Neural cell (in vitro differentiated cells): ENCODE results near the gene INSYN2B.

Experiments
- EZH2 ChIP-seq: fragments of 200-600, 300-800 bp; shearing (Covaris generic), sonication (generic); IDR thresholded peaks from 2 replicates; pipeline ENCODE4 v1.6.1; 2014; ENCODE audit warnings: antibody characterized with exemption, low read length, borderline replicate concordance, mild to moderate bottlenecking; ENCODE audit not compliant: insufficient read depth, poor library complexity, severe bottlenecking
- TF ChIP-seq, protein P1 (sequence below): fragments of 450-650 bp; IDR thresholded peaks from 2 replicates; pipeline ENCODE4 v1.5.1; 2014; ENCODE audit warnings: antibody characterized with exemption, mild to moderate bottlenecking, moderate library complexity; ENCODE audit not compliant: poor library complexity, severe bottlenecking

DNA sequence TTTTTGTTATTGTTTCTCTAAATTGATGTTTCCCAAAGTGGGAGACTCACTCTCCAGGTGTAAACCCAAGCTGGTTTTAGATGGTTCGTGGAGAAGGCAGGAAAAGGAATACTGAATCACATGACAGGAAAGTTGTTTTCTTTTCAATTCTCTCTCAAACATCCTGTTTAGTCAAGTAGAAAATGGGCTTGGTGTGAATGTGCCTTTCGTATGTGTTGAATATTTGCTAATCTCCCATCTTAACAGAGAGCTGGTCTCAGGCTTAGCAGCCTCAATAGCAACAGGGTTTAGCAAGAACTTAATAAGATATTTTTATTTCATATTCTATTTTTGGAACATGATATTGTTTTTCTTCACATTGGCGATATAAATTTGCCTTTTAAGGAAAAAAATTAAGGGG, 119.7 kb downstream of the INSYN2B start:
- TF ChIP-seq, protein P1, sequence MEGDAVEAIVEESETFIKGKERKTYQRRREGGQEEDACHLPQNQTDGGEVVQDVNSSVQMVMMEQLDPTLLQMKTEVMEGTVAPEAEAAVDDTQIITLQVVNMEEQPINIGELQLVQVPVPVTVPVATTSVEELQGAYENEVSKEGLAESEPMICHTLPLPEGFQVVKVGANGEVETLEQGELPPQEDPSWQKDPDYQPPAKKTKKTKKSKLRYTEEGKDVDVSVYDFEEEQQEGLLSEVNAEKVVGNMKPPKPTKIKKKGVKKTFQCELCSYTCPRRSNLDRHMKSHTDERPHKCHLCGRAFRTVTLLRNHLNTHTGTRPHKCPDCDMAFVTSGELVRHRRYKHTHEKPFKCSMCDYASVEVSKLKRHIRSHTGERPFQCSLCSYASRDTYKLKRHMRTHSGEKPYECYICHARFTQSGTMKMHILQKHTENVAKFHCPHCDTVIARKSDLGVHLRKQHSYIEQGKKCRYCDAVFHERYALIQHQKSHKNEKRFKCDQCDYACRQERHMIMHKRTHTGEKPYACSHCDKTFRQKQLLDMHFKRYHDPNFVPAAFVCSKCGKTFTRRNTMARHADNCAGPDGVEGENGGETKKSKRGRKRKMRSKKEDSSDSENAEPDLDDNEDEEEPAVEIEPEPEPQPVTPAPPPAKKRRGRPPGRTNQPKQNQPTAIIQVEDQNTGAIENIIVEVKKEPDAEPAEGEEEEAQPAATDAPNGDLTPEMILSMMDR = no peak
- TF ChIP-seq EZH2 = no peak
